ENCODE measurements around the gene MS4A8. TPM values are rescaled to one million over a fixed set of nuclear protein-coding genes. Genes with fewer than 3 reads are reported as not detected.
"Not testable (repeated sequence)": the region's sequence is repeated elsewhere in the genome, so short reads cannot be mapped to it uniquely, and the experiment has no call there.

The MS4A8 gene
- total and polyA plus RNA-seq, 4 donors, result 11.4 to 45.9 (median 30.3) TPM

GRCh38 chr11:60710482-60710881 lies 11.1 kb downstream of the MS4A8 start:
- TF ChIP-seq CTCF (IDR thresholded peaks at IDR 0.05; ENCODE audit: control extremely low read depth, extremely low read depth), result no peak
- Histone ChIP-seq H3K27ac (ENCODE audit: low read depth in 1 of 2, low read length in 1 of 2) (no peak overlapping the region), H3K36me3 (ENCODE audit: control insufficient read depth in 4 of 4, insufficient read depth in 4 of 4, low read length in 4 of 4) (no peaks in the 10 kb centered on the region), H3K9ac (ENCODE audit: insufficient read depth in 1 of 2, low read length in 2 of 2) (no peak overlapping the region), H3K27me3 (ENCODE audit: control insufficient read depth in 3 of 3, insufficient read depth in 3 of 3, low read length in 2 of 3) (peaks cover 0 to 3% (median 0%) of the 10 kb centered on the region in 3 donors), H3K4me3 (no peak overlapping the region), H3K9me3 (ENCODE audit: control insufficient read depth in 4 of 4, insufficient read depth in 3 of 4, low read length in 3 of 4) (no peaks in the 10 kb centered on the region), H3K4me1 (ENCODE audit: control insufficient read depth in 5 of 5, insufficient read depth in 5 of 5, low read length in 5 of 5) (no peaks in the 10 kb centered on the region)
- ATAC-seq (ENCODE audit: insufficient read depth, low FRiP score) (no peak), DNase-seq (no peak)
- WGBS, 2 donors, result 77 to 83% methylated on average over 4 of the region's 4 CpGs

DNA sequence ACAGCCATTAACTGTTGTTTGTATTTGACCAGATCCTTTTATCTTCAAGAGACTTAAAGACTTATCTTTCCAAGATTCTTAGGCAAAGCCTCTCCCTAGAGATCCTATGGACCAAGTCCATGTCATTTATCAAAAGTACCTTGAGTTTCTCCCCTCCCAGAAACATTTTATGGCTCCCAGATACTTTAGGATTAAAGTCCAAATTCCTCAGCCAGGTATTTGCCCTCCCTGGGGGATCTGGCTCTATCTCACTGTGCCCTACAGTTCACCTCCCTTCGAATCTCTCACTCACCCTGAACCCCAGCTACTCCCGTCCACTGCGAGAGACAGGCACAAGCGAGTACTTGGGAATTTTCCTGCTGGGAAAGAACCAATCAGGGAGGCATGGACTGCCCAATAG lies 11.9 kb downstream of the MS4A8 start:
- Histone ChIP-seq H3K27ac (ENCODE audit: low read depth in 1 of 2, low read length in 1 of 2) (no peak overlapping the region), H3K4me1 (ENCODE audit: control insufficient read depth in 5 of 5, insufficient read depth in 5 of 5, low read length in 5 of 5) (no peaks in the 10 kb centered on the region), H3K27me3 (ENCODE audit: control insufficient read depth in 3 of 3, insufficient read depth in 3 of 3, low read length in 2 of 3) (peaks cover 0 to 3% (median 0%) of the 10 kb centered on the region in 3 donors), H3K4me3 (no peak overlapping the region), H3K9me3 (ENCODE audit: control insufficient read depth in 4 of 4, insufficient read depth in 3 of 4, low read length in 3 of 4) (no peaks in the 10 kb centered on the region), H3K36me3 (ENCODE audit: control insufficient read depth in 4 of 4, insufficient read depth in 4 of 4, low read length in 4 of 4) (no peaks in the 10 kb centered on the region), H3K9ac (ENCODE audit: insufficient read depth in 1 of 2, low read length in 2 of 2) (no peak overlapping the region)
- WGBS, 2 donors, result 82 to 94% methylated on average over 4 of the region's 4 CpGs
- no peak for TF ChIP-seq CTCF (IDR thresholded peaks at IDR 0.05; ENCODE audit: control extremely low read depth, extremely low read depth)
- DNase-seq (no peak), ATAC-seq (ENCODE audit: insufficient read depth, low FRiP score) (no peak)

- 68 to 79% methylated on average over 6 of the region's 6 CpGs for WGBS, 2 donors
- H3K9me3 ChIP-seq (ENCODE audit: control insufficient read depth in 4 of 4, insufficient read depth in 3 of 4, low read length in 3 of 4); H3K4me1 ChIP-seq (ENCODE audit: control insufficient read depth in 5 of 5, insufficient read depth in 5 of 5, low read length in 5 of 5); DNase-seq; ATAC-seq (ENCODE audit: insufficient read depth, low FRiP score); H3K27me3 ChIP-seq (ENCODE audit: control insufficient read depth in 3 of 3, insufficient read depth in 3 of 3, low read length in 2 of 3); H3K9ac ChIP-seq (ENCODE audit: insufficient read depth in 1 of 2, low read length in 2 of 2); H3K27ac ChIP-seq (ENCODE audit: low read depth in 1 of 2, low read length in 1 of 2); H3K36me3 ChIP-seq (ENCODE audit: control insufficient read depth in 4 of 4, insufficient read depth in 4 of 4, low read length in 4 of 4); H3K4me3 ChIP-seq: not testable (repeated sequence)
These were observed 14.0 kb downstream of the MS4A8 start for GRCh38 chr11:60713423-60713822.

- ATAC-seq (ENCODE audit: insufficient read depth, low FRiP score), result no peak
- Histone ChIP-seq H3K27ac (ENCODE audit: low read depth in 1 of 2, low read length in 1 of 2) (no peak overlapping the region), H3K4me3 (no peak overlapping the region), H3K4me1 (ENCODE audit: control insufficient read depth in 5 of 5, insufficient read depth in 5 of 5, low read length in 5 of 5) (no peaks in the 10 kb centered on the region), H3K27me3 (ENCODE audit: control insufficient read depth in 3 of 3, insufficient read depth in 3 of 3, low read length in 2 of 3) (no peaks in the 10 kb centered on the region), H3K9me3 (ENCODE audit: control insufficient read depth in 4 of 4, insufficient read depth in 3 of 4, low read length in 3 of 4) (peaks cover 0 to 9% (median 0%) of the 10 kb centered on the region in 4 donors), H3K36me3 (ENCODE audit: control insufficient read depth in 4 of 4, insufficient read depth in 4 of 4, low read length in 4 of 4) (no peaks in the 10 kb centered on the region), H3K9ac (ENCODE audit: insufficient read depth in 1 of 2, low read length in 2 of 2) (no peak overlapping the region)
- DNase-seq, result no peak
- no peak for TF ChIP-seq CTCF (IDR thresholded peaks at IDR 0.05; ENCODE audit: control extremely low read depth, extremely low read depth)
- WGBS, 2 donors, result 91 to 92% methylated on average over 5 of the region's 5 CpGs
These were observed 18.5 kb downstream of the MS4A8 start for GRCh38 chr11:60717956-60718355.

All from lung (tissue), 12 donors.